AG09319 (cell line): ENCODE results near the gene AUTS2.

Source experiments
- DNase-seq: peaks from one replicate; pipeline ENCODE4 v3.0.0-alpha.2; 2010; ENCODE audit warnings: low read depth; ENCODE audit errors: extremely low read depth
- CTCF ChIP-seq: IDR thresholded peaks from 2 replicates; pipeline ENCODE4 v1.5.1; 2011; ENCODE audit warnings: low read depth, mild to moderate bottlenecking, inconsistent platforms, low read length, moderate library complexity

AUTS2 gene

GRCh38 chr7:70237831-70238575, 639.7 kb downstream of the AUTS2 start:
- no peak for TF ChIP-seq CTCF
- no peak for DNase-seq

GRCh38 chr7:70239918-70240317, 641.6 kb downstream of the AUTS2 start:
- no peak for TF ChIP-seq CTCF
- no peak for DNase-seq

GRCh38 chr7:70240873-70241272, 642.6 kb downstream of the AUTS2 start:
- DNase-seq = no peak
- TF ChIP-seq CTCF = no peak

- no peak for TF ChIP-seq CTCF
- DNase-seq = no peak
These were observed 643.4 kb downstream of the AUTS2 start for GRCh38 chr7:70241536-70242175.

GRCh38 chr7:70242826-70243225, 644.6 kb downstream of the AUTS2 start:
- no peak for DNase-seq
- no peak for TF ChIP-seq CTCF

GRCh38 chr7:70243443-70243842, 645.2 kb downstream of the AUTS2 start:
- TF ChIP-seq CTCF = no peak
- DNase-seq = no peak

GRCh38 chr7:70257921-70258320, 659.6 kb downstream of the AUTS2 start:
- DNase-seq = no peak
- no peak for TF ChIP-seq CTCF
